ENCODE results near the gene PRR19. TPM values are rescaled to one million over a fixed set of nuclear protein-coding genes. Genes with fewer than 3 reads are reported as not detected.

The PRR19 gene
- total RNA-seq, 1 experiment from 2014 or later: 3.2 TPM

GRCh38 chr19:42275103-42275502 lies 26.8 kb upstream of the PRR19 start:
- Histone ChIP-seq H4K5ac (ENCODE audit: insufficient read length, low read depth, low read length) (no peak overlapping the region), H3K18ac (ENCODE audit: insufficient read length, low read depth, low read length) (no peak overlapping the region), H3K27me3 (ENCODE audit: insufficient read depth, low read length) (no peaks in the 10 kb centered on the region), H3T11ph (ENCODE audit: low read length) (no peak overlapping the region), H2AFZ (ENCODE audit: low read length) (no peak overlapping the region), H3K4me1 (ENCODE audit: insufficient read depth, low read length) (no peaks in the 10 kb centered on the region), H3K9me3 (ENCODE audit: control insufficient read depth, low read depth, low read length) (no peaks in the 10 kb centered on the region), H3K4me2 (ENCODE audit: insufficient read depth, insufficient read length, low read length) (no peak overlapping the region), H2BK12ac (ENCODE audit: insufficient read length, low read depth, low read length) (no peak overlapping the region), H3K9ac (ENCODE audit: extremely low read depth, insufficient read length, low read length) (no peak overlapping the region), H3K23ac (ENCODE audit: insufficient read length, low read depth, low read length) (no peak overlapping the region), H2BK20ac (ENCODE audit: low read depth, low read length, poor library complexity, severe bottlenecking) (no peak overlapping the region), H2BK5ac (ENCODE audit: insufficient read length, low read length) (no peak overlapping the region), H3K4ac (ENCODE audit: low read depth, low read length) (no peak overlapping the region), H3K27ac (ENCODE audit: insufficient read length, low read depth, low read length) (no peak overlapping the region), H3K23me2 (ENCODE audit: insufficient read length, low read depth, low read length, poor library complexity, severe bottlenecking) (no peaks in the 10 kb centered on the region), H3K56ac (ENCODE audit: insufficient read length, low read depth, low read length) (no peak overlapping the region), H3K14ac (ENCODE audit: insufficient read depth, low read length) (no peak overlapping the region), H3K79me1 (ENCODE audit: insufficient read depth, low read depth, low read length, poor library complexity, severe bottlenecking) (no peaks in the 10 kb centered on the region), H4K20me1 (ENCODE audit: control insufficient read depth, insufficient read depth, insufficient read length) (no peaks in the 10 kb centered on the region), H2BK15ac (ENCODE audit: low read depth, low read length) (no peak overlapping the region), H3K79me2 (ENCODE audit: insufficient read depth, low read length) (no peaks in the 10 kb centered on the region), H2AK5ac (ENCODE audit: insufficient read length, low read length) (no peak overlapping the region), H2BK120ac (ENCODE audit: low read depth, low read length, poor library complexity, severe bottlenecking) (no peak overlapping the region), H4K8ac (replicated peaks; ENCODE audit: insufficient read length, low read depth, low read length) (no peak overlapping the region), H4K91ac (ENCODE audit: insufficient read length, low read depth, low read length) (no peak overlapping the region)
- H3K27me3 Mint-ChIP-seq (ENCODE audit: low read depth): no peaks in the 10 kb centered on the region
- DNase-seq: no peak
- peak overlapping the region in 1 of 3 experiments; percentile 42; a peak in 1 of 7 replicates for H3K27ac Mint-ChIP-seq
- no CpG with 5 or more reads among the region's 7 CpGs for WGBS (ENCODE audit: extremely low coverage, insufficient read length, low lambda C conversion rate)
- peaks cover 4 to 23% (median 16%) of the 10 kb centered on the region in 3 experiments; a peak in 6 of 7 replicates for H3K36me3 Mint-ChIP-seq (ENCODE audit: insufficient read depth in 1 of 3, low read depth in 3 of 3)
- H3K4me3 Mint-ChIP-seq: no peak overlapping the region
- peaks cover 20 to 27% of the 10 kb centered on the region in 2 experiments for H3K4me1 Mint-ChIP-seq
- TF ChIP-seq CTCF (conservative IDR thresholded peaks at IDR 0.05): no peak
- H3K9me3 Mint-ChIP-seq: no peaks in the 10 kb centered on the region; a peak in 2 of 5 replicates
